Thoracic aorta (tissue), 2 donors: ENCODE data around the gene GEMIN5. TPM values are rescaled to one million over a fixed set of nuclear protein-coding genes. Genes with fewer than 3 reads are reported as not detected.

ENCODE experiments used
- ATAC-seq: fragments of 150-250 bp; one replicate; pipeline ENCODE4 v1.8.0; 2017; ENCODE audit warnings: low read depth; ENCODE audit not compliant: insufficient number of reproducible peaks, low FRiP score
- DNase-seq: peaks from one replicate; pipeline ENCODE4 v3.0.0-alpha.2; 2020; ENCODE audit warnings: low spot score
- H3K27ac ChIP-seq, 2 donors: fragments of 200-600 bp; sonication (generic); 1 replicate in 1 of 2; 2 replicates in 1 of 2; pipeline ENCODE4 v1.5.1; 2016; ENCODE audit warnings: mild to moderate bottlenecking in 2 of 2, moderate library complexity in 2 of 2
- H3K27me3 ChIP-seq: fragments of 200-600 bp; sonication (generic); replicated peaks from 2 replicates; pipeline ENCODE4 v1.6.0; 2016; ENCODE audit warnings: mild to moderate bottlenecking; ENCODE audit not compliant: insufficient read depth
- H3K36me3 ChIP-seq: fragments of 200-600 bp; sonication (generic); one replicate; pipeline ENCODE4 v1.5.1; 2016
- H3K4me1 ChIP-seq, 2 donors: fragments of 200-600 bp; sonication (generic); 1 replicate in 1 of 2; 2 replicates in 1 of 2; pipeline versions ENCODE4 v1.5.1 to v1.6.0; 2016; ENCODE audit warnings: low read depth in 2 of 2, mild to moderate bottlenecking in 1 of 2; ENCODE audit not compliant: control insufficient read depth in 1 of 2
- H3K4me3 ChIP-seq: fragments of 200-600 bp; sonication (generic); 2 replicates; pipeline ENCODE4 v1.5.1; 2016; ENCODE audit warnings: mild to moderate bottlenecking
- H3K9me3 ChIP-seq: fragments of 200-600 bp; sonication (generic); 2 replicates; pipeline ENCODE4 v1.5.1; 2016
- CTCF ChIP-seq: fragments of 200-600 bp; sonication (generic); IDR thresholded peaks from one replicate; pipeline ENCODE4 v1.5.1; 2019; ENCODE audit warnings: antibody characterized with exemption
- total RNA-seq, 2 donors: library from RNA; depleted of rRNA; stranded (reverse); fragments of >200 nt; gene quantifications; one replicate each; pipeline versions ENCODE4 v1.1.0 to v1.2.3, GENCODE V29; 2016

Gene GEMIN5
- total RNA-seq, 2 donors from 2014 or later, result 13.4 to 21.0 TPM

GRCh38 chr5:154858297-154858971 lies 79.6 kb downstream of the GEMIN5 start, which contains the start of gene CNOT8:
Gene CNOT8 (plus strand): TSS chr5:154858627. CDS start chr5:154863279, 4,652 bp downstream.
- TF ChIP-seq CTCF, result no peak
- H3K9me3 ChIP-seq, result no peaks in the 10 kb centered on the region
- peak; percentile 84 for ATAC-seq
- peak; percentile 93 for DNase-seq
- H3K27ac ChIP-seq, result peak within 1 kb of the TSS; percentile 86 to 96
- peaks cover 5% of the 10 kb centered on the region for H3K36me3 ChIP-seq
- H3K4me3 ChIP-seq, result peak within 1 kb of the TSS; percentile 89
- no peaks in the 10 kb centered on the region for H3K27me3 ChIP-seq
- H3K4me1 ChIP-seq, result peaks cover 36 to 43% of the 10 kb centered on the region in 2 donors

- H3K9me3 ChIP-seq, result no peaks in the 10 kb centered on the region
- DNase-seq (peak; percentile 93), ATAC-seq (peak; percentile 86)
- H3K4me1 ChIP-seq, result peaks cover 33 to 35% of the 10 kb centered on the region in 2 donors
- TF ChIP-seq CTCF, result no peak
- peak overlapping the region; percentile 89 for H3K4me3 ChIP-seq
- no peaks in the 10 kb centered on the region for H3K36me3 ChIP-seq
- H3K27me3 ChIP-seq, result no peaks in the 10 kb centered on the region
- peak overlapping the region; percentile 86 to 96 for H3K27ac ChIP-seq
Observed at GRCh38 chr5:154857530-154858296, 80.3 kb downstream of the GEMIN5 start.

GRCh38 chr5:154851351-154851750 lies 86.7 kb downstream of the GEMIN5 start:
- ATAC-seq (no peak), DNase-seq (no peak)
- H3K9me3 ChIP-seq, result no peaks in the 10 kb centered on the region
- no peaks in the 10 kb centered on the region for H3K27me3 ChIP-seq
- peaks cover 12 to 36% of the 10 kb centered on the region in 2 donors for H3K4me1 ChIP-seq
- no peaks in the 10 kb centered on the region for H3K36me3 ChIP-seq
- TF ChIP-seq CTCF, result no peak
- peak overlapping the region; percentile 73 to 78 for H3K27ac ChIP-seq
- H3K4me3 ChIP-seq, result no peak overlapping the region

GRCh38 chr5:154850255-154851062 lies 87.6 kb downstream of the GEMIN5 start, which contains the start of gene FAXDC2:
Gene FAXDC2 (minus strand): TSS chr5:154850603. CDS start chr5:154838178, 12,425 bp downstream.
- no peak for TF ChIP-seq CTCF
- H3K4me1 ChIP-seq, result peaks cover 12 to 41% of the 10 kb centered on the region in 2 donors

More at GRCh38 chr5:154850255-154851062, 87.6 kb downstream of the GEMIN5 start, which contains the start of gene FAXDC2:
- peak; percentile 55 for DNase-seq
- Histone ChIP-seq H3K9me3 (no peaks in the 10 kb centered on the region), H3K27me3 (no peaks in the 10 kb centered on the region), H3K4me3 (peak within 1 kb of the TSS; percentile 73), H3K27ac (peak within 1 kb of the TSS; percentile 73 to 78), H3K36me3 (no peaks in the 10 kb centered on the region)
- peak; percentile 95 for ATAC-seq
